Endothelial cell of umbilical vein (primary cell): Measurements from ENCODE around the gene EEF1G. TPM values are rescaled to one million over a fixed set of nuclear protein-coding genes. Genes with fewer than 3 reads are reported as not detected.

Experiments
- BruUV-seq: library from RNA; stranded (reverse); fragments of 400-500 nt; replicated peaks from 2 replicates; lab custom pipeline; 2021; lab: Mats Ljungman, UMichigan
- CTCF ChIA-PET: fragments of 300-600, 350-600 bp; sonication (Branson Sonifier 250); formaldehyde crosslinking; loops from one replicate; lab custom pipeline; 2021; ENCODE audit warnings: antibody characterized with exemption, inconsistent platforms; lab: Charles Lee
- POLR2A ChIA-PET: fragments of 300-600, 350-600 bp; sonication (Branson Sonifier 250); formaldehyde crosslinking; loops from one replicate; lab custom pipeline; 2021; ENCODE audit warnings: antibody characterized with exemption, inconsistent platforms; lab: Charles Lee
- DNase-seq: peaks from one replicate; pipeline ENCODE4 v3.0.0-alpha.2; 2011; ENCODE audit warnings: low read depth, low spot score
- FAIRE-seq: peaks from 2 replicates; lab custom pipeline; 2011; peaks lifted over from hg19 to GRCh38; lab: Jason Lieb, UNC
- H2AFZ ChIP-seq: 2 replicates; pipeline ENCODE4 v1.6.0; 2012; ENCODE audit warnings: low read depth, low read length, control low read depth, inconsistent platforms
- H3K27ac ChIP-seq: 2 replicates; pipeline ENCODE4 v1.5.1; 2011; ENCODE audit warnings: low read depth, mild to moderate bottlenecking, control low read depth, low read length, moderate library complexity; ENCODE audit not compliant: insufficient read depth
- H3K27me3 ChIP-seq, 2 experiments: 2 replicates each; pipeline versions ENCODE4 v1.6.0 to v1.6.1; 2011; ENCODE audit warnings: low read length in 2 of 2, mixed read lengths in 1 of 2; ENCODE audit not compliant: control insufficient read depth in 2 of 2, insufficient read depth in 2 of 2
- H3K36me3 ChIP-seq, 2 experiments: 2 replicates in 1 of 2; 3 replicates in 1 of 2; pipeline ENCODE4 v1.5.1; 2011; ENCODE audit warnings: low read length in 2 of 2, mild to moderate bottlenecking in 1 of 2, moderate library complexity in 1 of 2; ENCODE audit not compliant: control insufficient read depth in 2 of 2, insufficient read depth in 2 of 2; ENCODE audit errors: extremely low read depth in 1 of 2
- H3K4me1 ChIP-seq: 3 replicates; pipeline ENCODE4 v1.5.1; 2011; ENCODE audit warnings: mild to moderate bottlenecking, low read length; ENCODE audit not compliant: control insufficient read depth, insufficient read depth; ENCODE audit errors: extremely low read depth
- H3K4me2 ChIP-seq: 2 replicates; pipeline ENCODE4 v1.6.1; 2011; ENCODE audit warnings: low read length, control low read depth, mixed read lengths; ENCODE audit not compliant: insufficient read depth
- H3K4me3 ChIP-seq, 3 experiments: fragments of 200-600 bp in 1 of 3; sonication (generic), shearing (Covaris generic) in 1 of 3; replicated peaks in 1 of 3; 2 replicates each; pipeline ENCODE4 v1.5.1; 2011 to 2016; ENCODE audit warnings: control low read depth in 3 of 3, low read length in 3 of 3, mild to moderate bottlenecking in 2 of 3, inconsistent platforms in 1 of 3, low read depth in 1 of 3, moderate library complexity in 1 of 3; ENCODE audit not compliant: insufficient read depth in 1 of 3
- H3K79me2 ChIP-seq: 2 replicates; pipeline ENCODE4 v1.6.0; 2012; ENCODE audit warnings: low read length, inconsistent platforms; ENCODE audit not compliant: control insufficient read depth, insufficient read depth
- H3K9ac ChIP-seq: replicated peaks from 2 replicates; pipeline ENCODE3; 2011; ENCODE audit warnings: low read length, control low read depth; ENCODE audit not compliant: insufficient read depth; ENCODE audit errors: extremely low read depth
- H3K9me1 ChIP-seq: replicated peaks from 3 replicates; pipeline ENCODE4 v1.6.0; 2011; ENCODE audit warnings: mild to moderate bottlenecking, low read length; ENCODE audit not compliant: control insufficient read depth, insufficient read depth; ENCODE audit errors: extremely low read depth
- H3K9me3 ChIP-seq: replicated peaks from 2 replicates; pipeline ENCODE4 v1.5.1; 2012; ENCODE audit warnings: low read length, inconsistent platforms; ENCODE audit not compliant: control insufficient read depth, insufficient read depth
- H4K20me1 ChIP-seq: replicated peaks from 2 replicates; pipeline ENCODE3; 2011; ENCODE audit warnings: mild to moderate bottlenecking, low read length; ENCODE audit not compliant: control insufficient read depth, insufficient read depth; ENCODE audit errors: extremely low read depth
- EZH2 ChIP-seq: IDR thresholded peaks from 2 replicates; pipeline ENCODE4 v1.6.1; 2012; ENCODE audit warnings: borderline replicate concordance, low read depth, mild to moderate bottlenecking, moderate library complexity, low read length, inconsistent platforms; ENCODE audit not compliant: severe bottlenecking
- FOS ChIP-seq: IDR thresholded peaks from 2 replicates; pipeline ENCODE4 v1.6.1; 2011; ENCODE audit warnings: mild to moderate bottlenecking, low read length, moderate library complexity, borderline replicate concordance; ENCODE audit not compliant: insufficient read depth
- GATA2 ChIP-seq: IDR thresholded peaks from 2 replicates; pipeline ENCODE4 v1.7.0; 2011; ENCODE audit warnings: low read depth, mild to moderate bottlenecking, moderate library complexity, mixed read lengths, low read length; ENCODE audit not compliant: insufficient read length, insufficient read depth
- JUN ChIP-seq: IDR thresholded peaks from 2 replicates; pipeline ENCODE4 v1.6.1; 2011; ENCODE audit warnings: borderline replicate concordance, low read depth; ENCODE audit not compliant: insufficient read length, insufficient read depth
- MYC ChIP-seq: IDR thresholded peaks from one replicate; pipeline ENCODE4 v1.6.1; 2011; ENCODE audit warnings: mild to moderate bottlenecking, low read depth, low read length
- POLR2A ChIP-seq: IDR thresholded peaks from 2 replicates; pipeline ENCODE4 v1.6.1; 2012; ENCODE audit warnings: low read depth, mild to moderate bottlenecking, control low read depth, low read length
- POLR2AphosphoS5 ChIP-seq: IDR thresholded peaks from 2 replicates; pipeline ENCODE4 v1.6.1; 2012; ENCODE audit warnings: low read depth, mild to moderate bottlenecking, control low read depth, low read length, moderate library complexity; ENCODE audit not compliant: insufficient read depth
- dilution Hi-C: fragments of 300-500 bp; cut with MboI; formaldehyde crosslinking; loops from one replicate; pipeline ENCODE4 v1.15.0; 2019; ENCODE audit warnings: low sequenced_read_pairs; ENCODE audit not compliant: extremely low pct_ligation_motif_present
- intact Hi-C: fragments of 100-400 bp; cut with micrococcal nuclease; formaldehyde crosslinking; loops from one replicate; pipeline ENCODE4 v1.10.0; 2022
- polyA plus RNA-seq, 4 experiments: library from polyadenylated mRNA; depleted of rRNA in 3 of 4; stranded (reverse) in 3 of 4; unstranded in 1 of 4; fragments of >200 nt; gene quantifications; 2 replicates each; pipeline versions ENCODE4 v1.2.1 to v1.2.3, GENCODE V29; 2011 to 2012; ENCODE audit warnings: missing spikeins in 1 of 4
- total RNA-seq: library from RNA; stranded (reverse); gene quantifications from 2 replicates; pipeline ENCODE4 v1.2.3, GENCODE V29; 2021
- TF ChIP-seq, protein P1 (sequence below): IDR thresholded peaks from 2 replicates; pipeline ENCODE4 v1.6.1; 2011; ENCODE audit not compliant: insufficient read depth, insufficient read length
- TF ChIP-seq, protein P2 (sequence below), 2 donors: IDR thresholded peaks; 1 replicate in 1 of 2; 2 replicates in 1 of 2; pipeline ENCODE4 v1.5.1; 2011; ENCODE audit warnings: low read length in 2 of 2, mild to moderate bottlenecking in 2 of 2, moderate library complexity in 2 of 2, control low read depth in 1 of 2, inconsistent platforms in 1 of 2, low read depth in 1 of 2; ENCODE audit not compliant: insufficient read depth in 1 of 2; ENCODE audit errors: extremely low read depth in 1 of 2

Gene EEF1G
- total and polyA plus RNA-seq, 2 donors (not counting 3 experiments of a cell fraction or from before 2014, with no cell fraction given) = 1,341 to 2,133 TPM

- no TSS peak for BruUV-seq
- Histone ChIP-seq H3K36me3 (peaks cover 36 to 40% of the 10 kb centered on the region in 2 experiments), H3K9ac (no peak overlapping the region), H3K4me3 (no peak overlapping the region), H3K4me2 (no peak overlapping the region), H3K9me3 (no peaks in the 10 kb centered on the region), H2AFZ (no peak overlapping the region), H3K27me3 (no peaks in the 10 kb centered on the region), H3K79me2 (peaks cover 23% of the 10 kb centered on the region), H3K27ac (peak overlapping the region; percentile 82), H4K20me1 (no peaks in the 10 kb centered on the region), H3K9me1 (no peaks in the 10 kb centered on the region), H3K4me1 (peaks cover 18% of the 10 kb centered on the region)
- ChIA-PET CTCF (interaction anchor here (2.1 to 4.5 kb wide), 7 partner anchors 8 to 198 kb away, joined by 16 to 52 read pairs (median 31); partner anchors contain the start of genes EML3, MTA2 and ROM1), POLR2A (interaction anchor here (3.7 kb wide), 1 partner anchor 18 kb away, joined by 75 read pairs; the partner anchor contains the start of gene EEF1G)
- FAIRE-seq (no peak), DNase-seq (no peak)
- intact Hi-C loops (loop anchor here (1.0 to 5.0 kb wide), 2 partner anchors 101 to 249 kb away; no protein-coding TSS in a partner anchor), dilution Hi-C loops (no loop called here)
- TF ChIP-seq, protein P1, sequence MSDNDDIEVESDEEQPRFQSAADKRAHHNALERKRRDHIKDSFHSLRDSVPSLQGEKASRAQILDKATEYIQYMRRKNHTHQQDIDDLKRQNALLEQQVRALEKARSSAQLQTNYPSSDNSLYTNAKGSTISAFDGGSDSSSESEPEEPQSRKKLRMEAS = no peak
- TF ChIP-seq JUN = no peak
- TF ChIP-seq POLR2A = no peak
- no peak for TF ChIP-seq POLR2AphosphoS5
- TF ChIP-seq EZH2 = no peak
These were observed 19.3 kb upstream of the EEF1G start for GRCh38 chr11:62592989-62593421.

DNA sequence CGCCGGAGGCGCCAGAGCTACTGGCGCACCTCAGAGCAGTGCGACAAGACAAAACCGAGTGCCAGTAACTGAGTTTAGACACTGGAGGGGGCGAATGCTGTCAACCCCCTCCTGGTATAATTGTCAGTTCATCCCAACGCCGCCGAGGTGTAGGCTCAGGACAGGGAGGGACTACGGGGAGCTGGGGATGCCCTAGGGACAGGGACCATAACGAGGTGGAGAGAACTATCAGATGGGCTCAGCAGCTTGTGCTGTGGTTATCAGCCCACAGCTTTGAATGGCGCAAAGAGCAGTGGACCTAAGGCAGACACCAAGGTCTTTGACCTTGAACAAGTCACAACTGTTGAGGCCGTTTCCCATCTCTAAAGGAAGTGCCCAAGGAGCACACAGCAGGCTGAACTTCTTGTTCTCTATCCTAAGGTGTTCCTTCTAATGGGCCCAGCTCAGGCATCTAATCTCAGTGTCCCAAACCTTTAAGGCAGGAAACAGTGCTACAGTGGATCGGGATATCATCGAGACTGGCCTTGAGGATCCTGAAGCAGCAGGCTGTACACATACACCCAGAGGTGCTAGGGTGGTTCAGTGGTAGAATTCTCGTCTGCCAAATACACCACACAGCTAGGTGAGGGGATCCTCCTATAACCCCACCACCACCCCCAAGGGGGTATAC lies 18.6 kb upstream of the EEF1G start:
- no peak for TF ChIP-seq POLR2AphosphoS5
- TF ChIP-seq GATA2 = no peak
- no peak for TF ChIP-seq EZH2
- TF ChIP-seq, protein P2, sequence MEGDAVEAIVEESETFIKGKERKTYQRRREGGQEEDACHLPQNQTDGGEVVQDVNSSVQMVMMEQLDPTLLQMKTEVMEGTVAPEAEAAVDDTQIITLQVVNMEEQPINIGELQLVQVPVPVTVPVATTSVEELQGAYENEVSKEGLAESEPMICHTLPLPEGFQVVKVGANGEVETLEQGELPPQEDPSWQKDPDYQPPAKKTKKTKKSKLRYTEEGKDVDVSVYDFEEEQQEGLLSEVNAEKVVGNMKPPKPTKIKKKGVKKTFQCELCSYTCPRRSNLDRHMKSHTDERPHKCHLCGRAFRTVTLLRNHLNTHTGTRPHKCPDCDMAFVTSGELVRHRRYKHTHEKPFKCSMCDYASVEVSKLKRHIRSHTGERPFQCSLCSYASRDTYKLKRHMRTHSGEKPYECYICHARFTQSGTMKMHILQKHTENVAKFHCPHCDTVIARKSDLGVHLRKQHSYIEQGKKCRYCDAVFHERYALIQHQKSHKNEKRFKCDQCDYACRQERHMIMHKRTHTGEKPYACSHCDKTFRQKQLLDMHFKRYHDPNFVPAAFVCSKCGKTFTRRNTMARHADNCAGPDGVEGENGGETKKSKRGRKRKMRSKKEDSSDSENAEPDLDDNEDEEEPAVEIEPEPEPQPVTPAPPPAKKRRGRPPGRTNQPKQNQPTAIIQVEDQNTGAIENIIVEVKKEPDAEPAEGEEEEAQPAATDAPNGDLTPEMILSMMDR (IDR thresholded peaks at IDR 0.05; ENCODE audit: extremely low read depth in 1 of 2, insufficient read depth in 1 of 2, low read depth in 1 of 2, low read length in 2 of 2) = no peak
- TF ChIP-seq POLR2A = no peak
- TF ChIP-seq FOS = no peak
- no peak for TF ChIP-seq JUN
- TF ChIP-seq, protein P1 = no peak
- TF ChIP-seq MYC = no peak
- H3K27ac ChIP-seq = peak overlapping the region; percentile 82
- H3K9me1 ChIP-seq = no peaks in the 10 kb centered on the region
- peak overlapping the region in 2 of 3 experiments; percentile 36 to 43 for H3K4me3 ChIP-seq
- no TSS peak for BruUV-seq
- intact Hi-C loops = loop anchor here (5.0 kb wide), 1 partner anchor 250 kb away; no protein-coding TSS in a partner anchor
- POLR2A ChIA-PET = interaction anchor here (0.9 to 3.7 kb wide), 16 partner anchors 9 to 249 kb away, joined by 3 to 75 read pairs (median 6); partner anchors contain the start of genes B3GAT3, C11orf98, CSKMT and EEF1G
- H3K9ac ChIP-seq = peak overlapping the region; percentile 65
- no peaks in the 10 kb centered on the region for H3K9me3 ChIP-seq
- FAIRE-seq (peak; percentile 76), DNase-seq (no peak)
- dilution Hi-C loops = no loop called here
- H3K4me1 ChIP-seq = peaks cover 18% of the 10 kb centered on the region
- H2AFZ ChIP-seq = peak overlapping the region; percentile 30
- peaks cover 28 to 35% of the 10 kb centered on the region in 2 experiments for H3K36me3 ChIP-seq
- H4K20me1 ChIP-seq = no peaks in the 10 kb centered on the region
- H3K27me3 ChIP-seq = no peaks in the 10 kb centered on the region
- CTCF ChIA-PET = interaction anchor here (0.7 to 4.5 kb wide), 21 partner anchors 9 to 289 kb away, joined by 3 to 52 read pairs (median 9); partner anchors contain the start of genes AHNAK, B3GAT3, C11orf98 and CSKMT
- peaks cover 17% of the 10 kb centered on the region for H3K79me2 ChIP-seq
- peak overlapping the region; percentile 71 for H3K4me2 ChIP-seq
